ENCODE data around the gene IGSF23.

IGSF23 gene, protein sequence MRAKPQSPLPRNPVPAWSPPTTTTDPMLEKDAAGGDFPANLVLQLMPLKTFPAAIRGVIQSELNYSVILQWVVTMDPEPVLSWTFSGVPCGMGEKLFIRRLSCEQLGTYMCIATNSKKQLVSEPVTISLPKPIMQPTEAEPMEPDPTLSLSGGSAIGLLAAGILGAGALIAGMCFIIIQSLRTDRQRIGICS

GRCh38 chr19:44613295-44614178, at the start of gene IGSF23:
Gene IGSF23, plus strand, starts transcription at chr19:44613563. Its CDS starts 83 bp downstream, at chr19:44613646.
- no peak for DNase-seq

- DNase-seq, result no peak
Measured at GRCh38 chr19:44566984-44567383, 46.4 kb upstream of the IGSF23 start.

- no peak for DNase-seq
Measured at GRCh38 chr19:44567745-44568144, 45.6 kb upstream of the IGSF23 start.

GRCh38 chr19:44570603-44570983, 42.8 kb upstream of the IGSF23 start:
- DNase-seq, result no peak

DNA sequence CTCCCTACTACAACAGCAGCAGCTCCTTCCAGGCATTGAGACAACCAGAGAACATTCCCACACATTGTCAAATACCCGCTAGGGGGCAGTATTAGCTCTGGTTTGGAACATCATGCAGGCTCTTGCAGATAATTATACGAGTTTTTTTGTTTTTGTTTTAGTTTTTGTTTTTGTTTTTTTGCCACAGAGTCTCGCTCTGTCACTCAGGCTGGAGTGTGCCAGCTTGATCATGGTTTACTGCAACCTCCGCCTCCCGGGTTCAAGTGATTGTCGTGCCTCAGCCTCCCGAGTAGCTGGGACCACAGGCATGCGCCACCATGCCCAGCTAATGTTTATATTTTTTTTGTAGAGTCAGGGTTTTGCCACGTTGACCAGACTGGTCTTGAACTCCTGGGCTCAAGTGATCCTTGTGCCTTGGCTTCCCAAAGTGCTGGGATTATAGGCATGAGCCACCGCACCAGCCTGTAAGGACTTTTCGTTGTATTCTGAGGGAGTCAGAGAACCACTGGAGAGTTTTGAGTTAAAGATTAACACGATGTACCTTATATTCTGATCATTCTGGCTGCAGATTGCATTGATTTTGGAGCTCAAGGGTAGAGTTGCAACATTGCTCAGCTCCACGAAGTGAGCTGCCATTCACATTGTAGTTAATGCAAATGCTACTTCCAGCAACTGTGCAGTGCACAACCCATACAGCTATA, 42.2 kb upstream of the IGSF23 start:
- DNase-seq, result peak; percentile 47

DNA sequence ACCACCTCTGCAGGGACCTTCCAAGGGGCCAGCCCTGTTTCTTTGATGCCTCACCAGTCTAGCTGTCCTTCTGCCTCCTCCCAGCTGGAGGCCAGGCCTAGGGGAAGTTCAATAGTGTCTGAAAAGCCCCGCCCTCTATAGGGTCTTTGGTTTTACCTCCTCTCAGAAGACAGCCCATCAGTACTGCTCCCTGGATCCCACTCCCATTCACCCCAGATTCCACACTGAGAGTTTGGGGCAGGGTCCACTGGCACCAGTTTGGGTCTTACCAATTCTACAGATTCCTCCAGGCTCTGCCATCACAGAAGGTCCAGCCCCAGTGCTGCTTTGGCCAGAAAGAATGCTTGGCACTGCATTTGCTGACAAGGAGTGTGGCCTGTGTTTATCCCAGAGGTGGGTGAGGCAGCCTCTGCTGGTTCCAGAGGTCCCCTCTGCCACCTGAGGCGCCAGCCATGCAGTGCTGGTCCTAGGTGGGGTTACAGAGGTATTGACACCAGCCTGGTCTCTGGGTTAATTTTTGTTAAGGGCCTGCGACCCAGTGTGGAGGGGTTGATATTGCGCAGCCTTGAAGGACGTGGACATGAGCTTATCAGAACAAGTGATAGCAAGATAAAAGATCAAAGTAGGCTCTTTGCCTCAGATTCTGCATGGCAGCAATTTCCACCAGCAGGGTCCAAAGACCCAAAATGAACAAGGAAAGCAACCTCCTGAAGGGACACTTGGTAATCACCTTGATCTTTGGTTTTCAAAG, 41.4 kb upstream of the IGSF23 start:
- DNase-seq, result no peak

GRCh38 chr19:44572581-44572900, 40.8 kb upstream of the IGSF23 start:
- no peak for DNase-seq

GRCh38 chr19:44573183-44573582, 40.2 kb upstream of the IGSF23 start:
- no peak for DNase-seq

- DNase-seq, result no peak
Measured at GRCh38 chr19:44573627-44574026, 39.7 kb upstream of the IGSF23 start.

- no peak for DNase-seq
Measured at GRCh38 chr19:44574186-44574950, 39.0 kb upstream of the IGSF23 start.

GRCh38 chr19:44575116-44575700, 38.2 kb upstream of the IGSF23 start:
- DNase-seq, result peak; percentile 21

- no peak for DNase-seq
Measured at GRCh38 chr19:44576843-44577565, 36.4 kb upstream of the IGSF23 start.

DNA sequence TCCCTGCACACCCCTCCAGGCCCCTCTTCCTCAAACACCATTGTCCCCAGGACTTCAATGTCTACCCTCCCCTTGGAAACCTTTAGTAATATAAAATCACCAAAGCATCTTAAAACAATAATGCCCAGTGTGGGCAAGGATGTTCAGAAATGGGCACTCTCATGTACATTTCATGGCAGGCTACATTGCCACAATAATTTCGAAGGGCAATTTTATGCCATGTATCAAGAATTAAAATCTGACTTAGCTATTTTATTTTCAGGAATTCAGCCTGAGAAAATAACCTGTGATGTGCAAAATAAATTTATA, 35.8 kb upstream of the IGSF23 start:
- DNase-seq, result no peak

GRCh38 chr19:44579663-44580365, 33.5 kb upstream of the IGSF23 start:
- DNase-seq, result no peak

- no peak for DNase-seq
Measured at GRCh38 chr19:44580366-44580895, 32.9 kb upstream of the IGSF23 start.

GRCh38 chr19:44581288-44581687, 32.1 kb upstream of the IGSF23 start:
- no peak for DNase-seq

- DNase-seq, result no peak
Measured at GRCh38 chr19:44582581-44583265, 30.6 kb upstream of the IGSF23 start.

DNA sequence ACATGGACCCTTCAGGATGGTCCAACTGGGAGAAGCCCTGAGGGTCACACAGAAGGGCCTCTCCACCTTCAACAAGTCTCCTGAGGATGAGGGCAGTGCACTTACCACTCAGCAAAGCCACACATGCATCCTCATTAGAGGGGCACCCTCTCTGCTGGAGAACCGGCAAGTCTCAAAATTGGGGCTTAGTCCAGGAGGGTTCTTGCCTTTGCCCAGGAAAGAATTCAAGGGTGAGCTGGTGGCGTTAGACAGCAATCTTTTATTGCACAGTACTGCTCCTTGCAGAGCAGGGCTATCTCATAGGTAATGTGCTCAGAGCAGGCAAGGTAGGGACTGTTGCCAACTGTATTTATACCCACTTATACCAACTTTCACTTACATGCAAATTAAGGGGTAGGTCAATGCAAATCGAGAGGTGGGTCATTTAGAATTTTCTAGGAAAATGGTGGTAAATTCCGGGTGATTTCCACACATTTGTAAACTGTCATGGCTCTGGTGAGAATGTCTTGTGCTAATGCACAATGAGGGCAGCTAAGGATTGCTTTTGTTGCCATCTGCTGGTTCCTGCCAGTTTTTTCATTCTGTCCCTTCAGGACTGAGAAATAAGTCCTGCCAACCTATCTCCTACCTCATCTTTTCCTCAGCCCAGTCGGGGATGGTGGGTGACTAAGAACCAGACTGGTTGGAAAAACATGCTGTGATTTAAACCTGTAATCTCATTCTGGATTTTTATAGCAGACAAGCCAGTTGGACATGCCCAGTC, 27.8 kb upstream of the IGSF23 start:
- no peak for DNase-seq
